HG03378 (cell line): ENCODE measurements around the gene MALSU1.
A peak's percentile ranks its signal among the peaks of the same experiment; 100 is the strongest.

Experiments
- ATAC-seq: cut with Tn5 transposase; IDR thresholded peaks from one replicate; pipeline ENCODE4 v1.9.1; 2021; ENCODE audit warnings: mild to moderate bottlenecking, moderate library complexity; ENCODE audit not compliant: unreplicated experiment

MALSU1 gene

DNA sequence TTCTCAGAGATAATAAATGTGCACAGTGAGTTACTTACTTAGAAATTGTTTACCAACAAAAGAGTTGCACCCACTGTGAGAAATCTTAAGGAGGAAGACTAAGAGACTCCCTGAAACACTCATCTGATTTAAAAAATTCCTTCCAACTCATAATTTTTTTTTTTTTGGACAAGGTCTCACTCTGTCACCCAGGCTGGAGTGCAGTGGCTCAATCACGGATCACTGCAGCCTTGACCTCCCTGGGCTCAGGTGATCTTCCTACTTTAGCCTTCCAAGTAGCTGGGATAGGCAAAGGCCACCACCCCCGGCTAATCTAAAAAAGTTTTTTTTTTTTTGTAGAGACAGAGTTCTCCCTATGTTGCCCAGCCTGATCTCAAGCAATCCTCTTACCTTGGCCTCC is 36.0 kb downstream of the MALSU1 start:
- ATAC-seq = no peak

DNA sequence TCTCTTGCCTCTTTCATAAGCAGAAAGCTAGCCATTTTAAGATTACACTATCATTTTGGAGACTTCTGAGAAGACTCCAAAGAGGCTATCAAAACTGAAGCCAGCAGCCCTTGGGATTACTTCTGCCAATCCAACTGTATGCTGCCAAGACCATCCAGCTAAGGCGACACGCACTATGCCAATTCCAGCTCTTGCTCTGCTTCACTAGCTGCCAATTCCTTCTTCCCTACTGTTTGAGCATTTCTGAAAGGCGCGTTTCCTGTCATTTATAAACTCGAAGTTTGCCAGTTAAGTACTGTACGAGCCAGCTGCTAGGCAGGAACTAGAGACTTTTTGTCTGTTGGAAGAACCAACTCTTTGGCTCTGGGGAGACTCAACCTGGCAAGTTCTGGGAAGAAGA is 36.5 kb downstream of the MALSU1 start:
- ATAC-seq = no peak

GRCh38 chr7:23336086-23336485 is 36.9 kb downstream of the MALSU1 start:
- no peak for ATAC-seq

- ATAC-seq = no peak
Observed at GRCh38 chr7:23336799-23337283, 37.7 kb downstream of the MALSU1 start.

DNA sequence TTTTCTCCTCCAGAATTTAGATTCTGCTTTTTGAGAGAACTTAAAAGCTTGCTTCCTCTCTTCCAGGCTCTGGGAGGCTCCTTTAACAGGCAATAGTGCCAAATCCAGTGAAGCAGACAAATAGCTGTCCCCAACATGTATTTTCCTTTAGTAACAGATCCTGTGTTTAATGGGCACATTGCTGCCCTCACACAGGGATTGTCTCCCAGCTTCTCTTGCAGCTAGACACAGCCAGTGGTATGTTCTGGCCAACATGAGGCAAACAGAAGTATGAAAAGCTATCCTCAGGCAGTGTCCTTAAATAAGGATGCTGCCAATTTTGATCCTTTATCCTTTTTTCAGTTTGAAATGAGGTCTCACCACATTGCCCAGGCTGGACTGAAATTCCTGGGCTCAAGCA is 38.2 kb downstream of the MALSU1 start:
- no peak for ATAC-seq

DNA sequence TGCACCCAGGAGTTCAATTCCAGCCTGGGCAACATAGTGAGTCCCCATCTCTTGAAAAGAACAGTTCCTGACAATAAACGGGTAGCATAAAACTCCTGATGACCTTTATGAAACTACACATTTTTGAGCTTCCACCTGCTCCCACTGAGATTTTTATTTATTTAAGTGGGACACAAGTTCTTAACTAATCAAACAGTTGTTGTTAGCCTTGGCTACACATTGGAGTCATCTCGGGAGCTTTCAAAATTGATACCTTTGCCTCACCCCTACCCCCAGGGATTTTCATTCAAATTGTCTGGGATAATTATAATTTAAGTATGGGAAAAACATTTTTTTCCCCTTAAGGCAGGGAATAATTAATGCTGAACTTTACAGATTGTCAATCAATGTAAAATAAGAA is 39.3 kb downstream of the MALSU1 start:
- ATAC-seq = no peak

GRCh38 chr7:23338863-23339262 is 39.7 kb downstream of the MALSU1 start:
- no peak for ATAC-seq

DNA sequence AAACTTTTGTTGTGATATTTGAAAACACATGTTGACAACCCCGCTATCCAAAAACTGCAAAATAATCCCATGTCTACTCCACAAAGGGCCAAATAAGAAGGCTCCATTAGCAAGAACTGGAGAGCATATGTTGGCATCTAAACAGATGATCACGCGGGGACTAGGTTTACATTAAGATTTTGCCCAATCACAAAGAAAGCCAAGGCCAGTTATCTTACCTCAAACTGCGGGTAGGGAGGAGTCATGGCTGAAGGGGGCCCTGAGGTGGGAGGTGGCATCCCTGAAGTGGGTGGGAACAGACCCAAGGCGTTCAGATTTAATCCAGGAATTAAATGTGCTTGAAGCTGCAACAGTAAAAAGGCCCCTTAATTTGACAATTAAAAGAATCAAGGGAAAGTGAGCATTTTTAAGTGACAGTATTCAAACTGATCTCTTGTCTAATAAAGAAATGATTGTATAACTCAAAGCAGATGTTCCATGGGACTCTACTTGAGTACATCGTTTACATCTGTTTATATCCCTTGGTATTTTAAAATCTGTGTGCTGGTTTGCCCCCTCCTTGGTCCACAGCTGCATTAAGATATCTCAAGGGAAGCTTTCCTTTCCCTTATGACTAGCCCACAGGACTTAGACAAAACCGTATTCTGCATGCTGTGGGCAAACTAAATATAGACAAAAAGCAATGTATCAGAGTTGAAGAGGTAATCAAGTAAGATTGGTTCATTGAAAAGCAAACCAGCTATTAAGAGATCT is 42.9 kb downstream of the MALSU1 start:
- no peak for ATAC-seq

DNA sequence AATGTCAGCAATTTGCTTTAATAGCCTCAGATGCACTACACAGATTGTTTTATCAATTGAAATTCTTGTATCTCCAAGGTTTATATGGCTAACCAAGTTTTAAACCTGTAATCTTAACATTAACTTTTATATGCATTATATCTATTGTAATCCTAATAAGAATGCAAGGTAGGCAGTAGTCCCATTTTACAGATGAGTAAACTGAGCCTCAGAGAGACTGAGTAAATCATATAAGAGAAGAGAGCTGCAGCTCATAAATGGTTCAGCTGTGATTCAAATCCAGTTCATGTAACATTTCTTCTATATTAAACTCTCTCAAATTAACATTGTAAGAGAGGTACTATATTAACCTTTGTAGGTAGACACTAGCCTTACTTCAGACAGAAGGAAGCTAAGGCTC is 44.0 kb downstream of the MALSU1 start:
- no peak for ATAC-seq

- no peak for ATAC-seq
Observed at GRCh38 chr7:23343806-23344475, 44.8 kb downstream of the MALSU1 start.

- no peak for ATAC-seq
Observed at GRCh38 chr7:23345601-23346000, 46.5 kb downstream of the MALSU1 start.

- peak; percentile 55 for ATAC-seq
Observed at GRCh38 chr7:23346316-23346715, 47.2 kb downstream of the MALSU1 start.

DNA sequence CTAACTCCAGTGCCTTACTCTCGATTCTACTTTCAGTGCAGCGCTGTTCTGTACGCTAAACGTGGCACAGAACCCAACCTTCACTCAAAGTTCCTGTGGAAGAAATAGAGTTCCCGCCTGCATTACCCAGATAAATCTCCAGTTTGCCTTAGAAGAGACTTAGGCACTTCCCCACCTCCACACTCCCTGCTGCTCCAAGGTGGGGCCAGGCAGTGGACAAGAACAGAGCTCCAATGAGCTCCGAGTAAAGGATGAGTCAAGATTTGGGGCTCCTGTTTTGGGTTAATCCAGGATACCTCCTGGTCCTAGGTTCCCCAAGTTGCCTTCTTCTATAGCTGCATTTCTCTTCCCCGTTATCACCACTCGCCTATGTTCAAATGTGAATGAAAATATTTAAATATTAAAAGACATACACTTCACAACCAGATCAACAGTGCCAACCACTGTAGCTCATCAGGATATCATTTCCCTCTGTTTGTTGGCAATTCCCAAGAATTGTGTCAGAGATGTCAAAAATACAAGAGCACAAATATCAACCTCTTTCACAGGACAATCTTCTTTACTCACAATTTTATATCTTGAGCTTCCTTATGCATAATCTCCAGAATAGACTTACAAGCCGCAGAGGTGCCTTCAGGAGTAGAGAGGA is 48.0 kb downstream of the MALSU1 start:
- ATAC-seq = no peak

GRCh38 chr7:23347682-23348180 is 48.6 kb downstream of the MALSU1 start:
- no peak for ATAC-seq

DNA sequence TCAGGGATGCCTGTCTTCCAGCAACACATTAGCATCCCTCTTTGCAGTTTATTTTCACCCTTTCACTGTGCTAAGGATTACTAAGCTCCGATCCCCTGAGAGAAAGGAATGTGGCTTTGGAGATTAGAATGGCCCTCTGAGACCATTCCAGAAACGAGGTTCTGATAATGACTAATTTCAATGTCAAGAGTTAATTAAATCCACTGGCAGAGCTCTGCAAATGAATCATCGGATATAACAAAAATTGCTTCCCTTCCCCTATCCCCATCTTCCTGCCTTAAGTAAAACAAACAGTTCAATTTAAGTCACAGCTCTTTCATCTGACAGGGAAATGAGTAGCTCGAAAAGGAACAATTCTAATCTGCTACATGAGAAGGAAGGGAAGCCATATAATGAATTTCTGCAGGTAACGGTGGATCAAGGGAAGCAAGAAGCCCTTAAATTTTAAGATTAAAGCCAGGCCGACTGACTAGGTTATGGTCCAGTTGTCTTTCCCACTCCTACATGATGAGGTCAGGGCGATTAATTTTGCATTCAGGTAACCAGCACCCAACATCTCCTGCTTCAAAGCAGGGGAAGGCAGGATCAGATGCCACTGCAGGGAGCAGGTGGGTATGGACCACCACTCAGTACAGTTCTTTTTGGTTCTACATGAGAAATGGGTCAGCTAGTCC is 50.5 kb downstream of the MALSU1 start:
- no peak for ATAC-seq

DNA sequence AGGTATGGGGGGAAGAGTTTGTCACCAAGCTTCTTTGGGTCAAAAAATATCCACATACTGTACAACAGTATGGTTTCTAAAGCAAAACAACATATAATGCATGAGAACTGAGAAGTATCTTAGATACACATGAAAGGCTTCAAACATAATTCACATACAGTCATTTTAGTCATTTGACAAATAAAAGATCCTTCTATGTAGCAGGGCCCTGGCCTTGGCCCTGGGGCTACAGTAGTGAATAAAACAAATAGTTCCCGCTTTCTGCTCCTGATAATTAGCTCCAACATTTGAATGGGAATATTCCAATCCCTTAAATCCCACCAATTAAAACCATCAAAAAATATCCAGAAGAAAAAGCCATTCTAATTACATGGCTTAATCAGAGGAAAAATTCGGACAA is 51.3 kb downstream of the MALSU1 start:
- ATAC-seq = no peak

GRCh38 chr7:23353172-23353571 is 54.0 kb downstream of the MALSU1 start:
- no peak for ATAC-seq

- no peak for ATAC-seq
Observed at GRCh38 chr7:23356168-23356567, 57.0 kb downstream of the MALSU1 start.

DNA sequence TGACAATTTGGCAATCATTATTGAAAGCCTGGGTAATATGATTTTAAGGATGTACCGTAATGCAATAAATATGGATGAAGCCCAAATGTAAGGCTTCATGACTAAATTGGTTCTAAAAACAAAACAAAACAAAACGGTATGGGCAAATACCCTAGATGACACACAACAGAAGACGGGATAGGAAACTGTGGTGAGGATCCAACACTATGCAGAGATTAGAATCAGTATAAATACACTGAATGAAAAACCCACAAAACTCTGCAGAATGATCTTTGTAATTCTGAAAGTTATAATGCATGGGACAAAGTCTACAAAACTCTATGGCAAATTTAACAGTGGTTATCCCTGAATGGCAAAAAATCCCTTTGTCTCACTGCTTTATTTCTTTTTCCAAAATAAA is 57.6 kb downstream of the MALSU1 start:
- no peak for ATAC-seq

DNA sequence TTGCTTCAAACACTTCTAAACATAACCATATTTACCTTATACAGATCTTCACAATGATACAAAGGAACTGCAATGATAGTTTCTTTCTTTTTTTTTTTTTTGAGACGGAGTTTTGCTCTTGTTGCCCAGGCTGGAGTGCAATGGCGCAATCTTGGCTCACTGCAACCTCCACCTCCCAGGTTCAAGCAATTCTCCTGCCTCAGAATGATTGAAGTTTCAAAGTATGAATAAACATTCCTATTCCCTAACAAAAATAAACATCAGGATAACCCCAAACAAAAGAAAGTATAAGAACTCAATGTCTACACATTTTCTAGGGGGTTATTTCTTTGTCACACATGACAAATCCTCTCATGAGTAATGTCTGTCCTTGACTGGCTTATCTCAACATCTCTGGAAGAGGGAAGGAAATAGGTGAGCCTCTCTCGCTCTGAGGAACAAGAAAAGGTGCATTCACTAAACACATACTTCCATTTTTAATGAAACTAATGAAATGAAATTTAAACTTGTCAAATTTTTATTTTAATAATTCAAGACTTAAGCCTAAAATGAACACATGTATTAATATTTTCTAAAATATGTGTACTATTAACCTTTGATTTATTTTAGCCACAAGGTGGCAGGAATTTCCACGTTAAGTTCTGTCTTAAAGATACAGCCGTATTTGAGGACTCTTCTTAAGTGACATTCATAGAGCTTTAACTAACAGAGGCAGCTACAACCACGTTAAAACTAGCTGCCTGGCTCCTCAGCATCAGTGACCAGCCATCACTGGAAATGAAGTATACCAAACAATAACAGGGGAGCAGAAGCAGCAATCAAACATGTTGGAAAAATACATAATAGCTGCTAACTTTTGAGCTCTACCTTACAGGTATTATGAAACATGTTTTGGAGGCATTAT is 58.3 kb downstream of the MALSU1 start:
- ATAC-seq = no peak
